Measurements from ENCODE around the gene SUN1. TPM values are rescaled to one million over a fixed set of nuclear protein-coding genes. Genes with fewer than 3 reads are reported as not detected.

SUN1 gene
- total and polyA plus RNA-seq, 2 of the 8 experiments (the other 6 are each of a cell fraction or from before 2014, with no cell fraction given), result 108 to 158 TPM

- Histone ChIP-seq H3K4me3 (ENCODE audit: extremely low read depth in 1 of 4, insufficient read depth in 2 of 4, low read depth in 3 of 4, low read length in 4 of 4) (no peak overlapping the region), H3K4me2 (ENCODE audit: insufficient read depth in 1 of 2, low read depth in 2 of 2, low read length in 2 of 2) (no peak overlapping the region), H3K14ac (ENCODE audit: insufficient read length) (no peak overlapping the region), H3K23ac (ENCODE audit: insufficient read length) (no peak overlapping the region), H4K8ac (ENCODE audit: extremely low read depth, insufficient read depth, low read length) (no peak overlapping the region), H3K23me2 (ENCODE audit: low read depth, low read length) (no peaks in the 10 kb centered on the region), H2BK120ac (replicated peaks; ENCODE audit: low read depth, low read length) (no peak overlapping the region), H3K4ac (replicated peaks; ENCODE audit: insufficient read length, low read depth, low read length) (no peak overlapping the region), H2BK20ac (ENCODE audit: low read length) (no peak overlapping the region), H3K36me3 (ENCODE audit: control insufficient read depth in 2 of 4, insufficient read depth in 4 of 4, low read length in 3 of 4) (no peaks in the 10 kb centered on the region; a peak in 1 of 8 replicates), H3K9ac (replicated peaks in 1 of 4; ENCODE audit: extremely low read depth in 1 of 4, low read depth in 3 of 4, low read length in 3 of 4) (no peak overlapping the region), H3K27me3 (replicated peaks in 1 of 4; ENCODE audit: control insufficient read depth in 3 of 4, extremely low read depth in 1 of 4, insufficient read depth in 3 of 4, low read length in 3 of 4) (no peaks in the 10 kb centered on the region), H3K9me3 (ENCODE audit: insufficient read depth in 2 of 2, low read depth in 1 of 2, low read length in 1 of 2) (no peaks in the 10 kb centered on the region), H3K27ac (ENCODE audit: low read depth, low read length) (no peak overlapping the region), H3K4me1 (replicated peaks in 1 of 4; ENCODE audit: control insufficient read depth in 3 of 4, insufficient read depth in 4 of 4, low read length in 3 of 4) (peaks cover 3 to 15% (median 7%) of the 10 kb centered on the region in 4 experiments; a peak in 6 of 7 replicates), H2AFZ (ENCODE audit: low read length) (no peak overlapping the region), H2BK12ac (ENCODE audit: low read depth, low read length) (0 out of 2 replicates have a peak overlapping the region, but pooled peaks have one; percentile 84), H3K79me1 (ENCODE audit: low read depth, low read length) (peaks cover 21% of the 10 kb centered on the region), H3K79me2 (ENCODE audit: control insufficient read depth in 1 of 2, insufficient read depth in 2 of 2, low read length in 2 of 2) (peaks cover 59 to 98% of the 10 kb centered on the region in 2 experiments), H4K5ac (ENCODE audit: insufficient read length, low read depth, low read length) (no peak overlapping the region), H2AK5ac (ENCODE audit: low read depth, low read length) (no peak overlapping the region), H2BK5ac (ENCODE audit: low read depth, low read length) (peak overlapping the region; percentile 52; the same call in 1 of the 2 replicates), H3K18ac (ENCODE audit: extremely low read depth, low read length) (no peak overlapping the region), H4K20me1 (replicated peaks in 1 of 2; ENCODE audit: control insufficient read depth in 1 of 2, insufficient read depth in 2 of 2, low read length in 2 of 2) (peaks cover 31 to 42% of the 10 kb centered on the region in 2 experiments), H3K56ac (replicated peaks; ENCODE audit: insufficient read length, low read depth, low read length) (no peak overlapping the region), H2BK15ac (ENCODE audit: low read length) (no peak overlapping the region), H4K91ac (replicated peaks; ENCODE audit: insufficient read length, low read length) (no peak overlapping the region)
- no peak for DNase-seq (ENCODE audit: low read depth in 1 of 2, low spot score in 2 of 2)
- no peak for TF ChIP-seq TEAD4 (IDR thresholded peaks at IDR 0.05; ENCODE audit: low read depth, low read length)
- WGBS, 2 experiments (ENCODE audit: extremely low coverage in 1 of 2, insufficient coverage in 1 of 2, insufficient read length in 1 of 2, insufficient replicate concordance in 2 of 2, low coverage in 1 of 2, low lambda C conversion rate in 2 of 2, missing lambda C conversion rate in 1 of 2), result 90% methylated on average over 8 of the region's 8 CpGs; no CpG with 5 or more reads in 1 of the 2 experiments
- ChIA-PET POLR2A (ENCODE audit: partially characterized antibody) (no interaction called here), CTCF (ENCODE audit: partially characterized antibody) (interaction anchor here (1.3 to 2.4 kb wide), 6 partner anchors 14 to 50 kb away, joined by 5 to 16 read pairs (median 6); no protein-coding TSS in a partner anchor)
- no peak for FAIRE-seq
These were observed 8.6 kb upstream of the SUN1 start for GRCh38 chr7:823649-824048.
